GM23248 (cell line): ENCODE results near the gene GPRC6A. TPM values are rescaled to one million over a fixed set of nuclear protein-coding genes. Genes with fewer than 3 reads are reported as not detected.
"Not testable (repeated sequence)": the region's sequence is repeated elsewhere in the genome, so short reads cannot be mapped to it uniquely, and the experiment has no call there.

Source experiments
- DNase-seq: peaks from one replicate; pipeline ENCODE4 v3.0.0-alpha.2; 2015
- H2AFZ ChIP-seq: fragments of 200-600 bp; sonication (generic); 2 replicates; pipeline ENCODE4 v1.6.1; 2016; ENCODE audit warnings: antibody characterized with exemption
- H3F3A ChIP-seq: fragments of 200-600 bp; sonication (generic); 2 replicates; pipeline ENCODE4 v1.6.1; 2016; ENCODE audit warnings: mild to moderate bottlenecking, antibody characterized with exemption, mixed run types; ENCODE audit not compliant: insufficient read depth
- H3K27ac ChIP-seq: fragments of 200-600 bp; sonication (generic); 2 replicates; pipeline ENCODE4 v1.5.1; 2016; ENCODE audit warnings: mild to moderate bottlenecking
- H3K27me3 ChIP-seq: fragments of 200-600 bp; sonication (generic); replicated peaks from 2 replicates; pipeline ENCODE4 v1.6.1; 2016; ENCODE audit warnings: mild to moderate bottlenecking; ENCODE audit not compliant: insufficient read depth
- H3K36me3 ChIP-seq: fragments of 200-600 bp; sonication (generic); 2 replicates; pipeline ENCODE4 v1.6.1; 2016; ENCODE audit warnings: low read depth, mild to moderate bottlenecking
- H3K4me1 ChIP-seq: fragments of 200-600 bp; sonication (generic); 2 replicates; pipeline ENCODE4 v1.6.1; 2016; ENCODE audit warnings: mild to moderate bottlenecking; ENCODE audit not compliant: insufficient read depth
- H3K4me2 ChIP-seq: fragments of 200-600 bp; sonication (generic); one replicate; pipeline ENCODE4 v1.6.1; 2016; ENCODE audit warnings: mild to moderate bottlenecking; ENCODE audit not compliant: unreplicated experiment
- H3K4me3 ChIP-seq: fragments of 200-600 bp; sonication (generic); 2 replicates; pipeline ENCODE4 v1.5.1; 2016; ENCODE audit warnings: mild to moderate bottlenecking
- H3K79me2 ChIP-seq: fragments of 200-600 bp; sonication (generic); 2 replicates; pipeline ENCODE4 v1.6.1; 2016; ENCODE audit warnings: mild to moderate bottlenecking; ENCODE audit not compliant: insufficient read depth
- H3K9ac ChIP-seq: fragments of 200-600 bp; sonication (generic); 2 replicates; pipeline ENCODE4 v1.6.1; 2016; ENCODE audit warnings: mild to moderate bottlenecking
- H3K9me2 ChIP-seq: fragments of 200-600 bp; sonication (generic); 2 replicates; pipeline ENCODE4 v1.6.1; 2016; ENCODE audit warnings: mixed run types, mild to moderate bottlenecking, moderate library complexity; ENCODE audit not compliant: insufficient read depth
- H3K9me3 ChIP-seq: fragments of 200-600 bp; sonication (generic); one replicate; pipeline ENCODE4 v1.6.1; 2017; ENCODE audit warnings: low read depth
- H4K20me1 ChIP-seq: fragments of 200-600 bp; sonication (generic); 2 replicates; pipeline ENCODE4 v1.6.0; 2016; ENCODE audit not compliant: insufficient read depth
- EZH2 ChIP-seq: fragments of 200-600 bp; sonication (generic); IDR thresholded peaks from 2 replicates; pipeline ENCODE4 v1.6.1; 2018; ENCODE audit warnings: antibody characterized with exemption, mild to moderate bottlenecking; ENCODE audit not compliant: insufficient read depth, poor library complexity, severe bottlenecking
- EZH2phosphoT487 ChIP-seq: fragments of 200-600 bp; sonication (generic); IDR thresholded peaks from 2 replicates; pipeline ENCODE4 v1.6.1; 2018; ENCODE audit warnings: antibody characterized with exemption, moderate library complexity, mild to moderate bottlenecking, low read depth; ENCODE audit not compliant: insufficient read depth
- WGBS, 2 experiments: methylation state at CpG; one replicate each; pipeline ENCODE4 v1.1.6; 2015 to 2017; ENCODE audit warnings: low lambda C conversion rate in 2 of 2, low coverage in 1 of 2; ENCODE audit errors: missing lambda C conversion rate in 2 of 2; 5-methylcytosine and 5-hydroxymethylcytosine counted together
- in situ Hi-C: fragments of 300-500 bp; cut with MboI; formaldehyde crosslinking; loops from 2 replicates; pipeline ENCODE4 v1.15.0; 2020
- polyA plus RNA-seq: library from polyadenylated mRNA; unstranded; fragments of >200 nt; fragmentation: Nextera tagmentation; extraction: Ambion mirVana; gene quantifications from 2 replicates; pipeline ENCODE4 v1.2.1, GENCODE V29; 2016
- total RNA-seq: library from RNA; depleted of rRNA; stranded (reverse); fragments of >200 nt; shearing (Covaris generic); gene quantifications from 2 replicates; pipeline ENCODE4 v1.2.3, GENCODE V29; 2014

Gene GPRC6A
- total and polyA plus RNA-seq, 2 experiments from 2014 or later: not detected

DNA sequence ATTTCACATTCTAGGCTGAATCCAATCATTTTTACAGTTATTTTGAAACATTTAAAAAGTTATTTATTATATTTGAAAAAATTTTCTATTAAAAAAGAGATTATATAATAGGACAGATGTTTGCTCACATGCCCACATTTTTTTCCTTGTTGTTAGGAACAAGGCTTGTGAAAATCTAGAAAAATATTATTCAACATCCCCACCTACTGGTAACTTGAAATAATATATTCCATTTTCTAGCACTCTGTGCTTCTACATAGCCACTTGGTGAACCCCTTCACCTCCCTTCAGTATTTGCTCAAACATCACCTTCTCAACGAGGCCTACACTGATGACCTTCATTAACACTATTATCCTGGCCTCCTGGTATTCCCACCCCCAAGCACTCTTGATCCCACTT is 18.3 kb upstream of the GPRC6A start:
- no peak overlapping the region for H3K4me3 ChIP-seq
- H2AFZ ChIP-seq: no peak overlapping the region
- H3K27ac ChIP-seq: no peak overlapping the region
- no peak for TF ChIP-seq EZH2
- no peak for TF ChIP-seq EZH2phosphoT487
- H3K9me2 ChIP-seq: no peaks in the 10 kb centered on the region
- H4K20me1 ChIP-seq: no peaks in the 10 kb centered on the region
- in situ Hi-C loops: no loop called here
- DNase-seq: peak; percentile 64
- H3F3A ChIP-seq: no peaks in the 10 kb centered on the region
- 6 to 7% methylated on average over 1 of the region's 1 CpG for WGBS, 2 experiments
- no peaks in the 10 kb centered on the region for H3K9me3 ChIP-seq
- H3K36me3 ChIP-seq: no peaks in the 10 kb centered on the region
- no peak overlapping the region for H3K9ac ChIP-seq
- H3K79me2 ChIP-seq: no peaks in the 10 kb centered on the region
- no peaks in the 10 kb centered on the region for H3K27me3 ChIP-seq
- no peaks in the 10 kb centered on the region for H3K4me1 ChIP-seq
- H3K4me2 ChIP-seq: no peak overlapping the region

DNA sequence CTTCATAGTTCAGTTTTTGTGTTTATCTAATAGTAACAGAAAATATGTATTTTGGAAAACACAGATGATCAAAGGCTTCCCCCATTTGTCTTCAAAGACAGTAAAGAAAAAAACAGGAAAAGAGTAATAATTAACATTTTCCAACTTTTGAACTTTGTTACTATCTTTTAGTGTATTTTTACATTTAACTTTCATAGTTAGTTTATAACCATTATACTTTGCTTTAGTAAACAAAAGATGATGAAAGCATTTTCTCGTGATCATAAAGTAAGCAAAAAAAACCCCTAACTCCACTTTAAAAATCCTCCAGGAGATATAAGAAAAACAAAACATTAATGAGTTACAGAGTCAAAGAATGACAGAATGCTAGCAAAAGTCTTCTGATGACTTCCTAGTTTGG is 13.6 kb upstream of the GPRC6A start:
- Histone ChIP-seq H4K20me1 (no peaks in the 10 kb centered on the region), H3K27me3 (no peaks in the 10 kb centered on the region), H3K9ac (no peak overlapping the region), H3K27ac (no peak overlapping the region), H3F3A (no peaks in the 10 kb centered on the region), H3K4me3 (no peak overlapping the region), H3K4me2 (no peak overlapping the region), H2AFZ (no peak overlapping the region), H3K36me3 (no peaks in the 10 kb centered on the region), H3K9me3 (no peaks in the 10 kb centered on the region), H3K4me1 (no peaks in the 10 kb centered on the region), H3K9me2 (no peaks in the 10 kb centered on the region), H3K79me2 (no peaks in the 10 kb centered on the region)
- in situ Hi-C loops: no loop called here
- DNase-seq: no peak
- 61 to 73% methylated on average over 1 of the region's 1 CpG for WGBS, 2 experiments
- TF ChIP-seq EZH2: no peak
- no peak for TF ChIP-seq EZH2phosphoT487

DNA sequence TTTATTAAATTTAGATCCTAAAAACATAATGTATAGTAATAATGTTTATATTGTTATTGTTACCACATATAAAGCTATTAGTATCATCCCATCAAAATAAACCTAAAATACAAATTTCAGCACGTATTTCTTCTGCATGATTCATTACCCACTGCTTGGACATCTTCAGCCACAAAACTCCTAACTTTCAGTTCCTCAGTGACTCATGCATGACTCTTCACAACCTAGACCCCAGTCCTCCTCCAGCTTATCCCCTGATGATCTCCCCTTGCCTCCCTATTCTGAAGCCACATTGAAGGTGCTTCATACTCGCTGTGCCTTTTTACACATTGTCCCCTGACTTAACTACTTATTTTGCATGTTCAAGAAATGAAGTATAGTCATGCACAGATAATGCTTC is 11.2 kb upstream of the GPRC6A start:
- Histone ChIP-seq H4K20me1 (no peaks in the 10 kb centered on the region), H3K36me3 (no peaks in the 10 kb centered on the region), H3K9me3 (no peaks in the 10 kb centered on the region), H3K4me3 (no peak overlapping the region), H3K4me2 (no peak overlapping the region), H3K9ac (no peak overlapping the region), H2AFZ (no peak overlapping the region), H3K27ac (no peak overlapping the region), H3K79me2 (no peaks in the 10 kb centered on the region), H3F3A (no peaks in the 10 kb centered on the region), H3K4me1 (no peaks in the 10 kb centered on the region), H3K27me3 (no peaks in the 10 kb centered on the region; the same call in 1 of the 2 replicates), H3K9me2 (no peaks in the 10 kb centered on the region)
- DNase-seq: peak; percentile 53
- WGBS, 2 experiments: 1 to 2% methylated on average over 2 of the region's 2 CpGs
- in situ Hi-C loops: no loop called here
- TF ChIP-seq EZH2phosphoT487 (no peak), EZH2 (no peak)

DNA sequence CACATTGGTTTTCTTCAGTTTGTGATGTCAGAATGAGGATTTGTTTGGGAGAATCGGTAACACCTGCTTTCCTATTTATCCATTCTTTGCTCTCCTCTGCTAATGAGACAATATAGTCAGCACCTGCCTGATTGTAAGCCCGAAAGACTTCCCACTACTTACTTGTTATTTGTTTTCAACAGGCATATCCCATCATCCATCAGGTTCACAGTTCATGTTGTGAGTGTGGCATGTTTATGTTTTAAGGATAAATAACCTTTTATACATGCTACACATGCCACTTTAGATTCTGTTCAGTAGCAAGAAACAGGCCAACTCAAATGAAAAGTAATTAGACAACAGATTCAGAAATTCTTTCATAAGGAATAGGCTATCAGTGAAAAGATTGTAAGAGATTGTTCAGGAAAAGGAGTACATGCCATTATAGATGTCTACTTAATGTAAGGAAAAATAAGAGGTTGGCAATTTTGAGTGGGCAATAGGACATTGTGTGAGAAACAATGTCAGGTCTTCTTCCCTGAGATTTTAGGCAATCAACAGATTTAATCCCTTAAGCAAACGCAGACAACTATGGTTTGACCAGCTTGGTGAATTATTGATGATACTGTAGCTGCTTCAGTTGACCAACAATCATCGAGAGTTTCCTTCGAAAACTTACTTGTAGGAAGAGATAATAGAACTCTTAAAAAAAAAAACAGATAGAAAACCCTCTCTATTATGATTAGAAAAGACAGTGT is 7.9 kb upstream of the GPRC6A start:
- no peaks in the 10 kb centered on the region for H3F3A ChIP-seq
- DNase-seq: no peak
- no peaks in the 10 kb centered on the region for H3K9me3 ChIP-seq
- no peak overlapping the region for H3K9ac ChIP-seq
- H3K79me2 ChIP-seq: no peaks in the 10 kb centered on the region
- H4K20me1 ChIP-seq: no peaks in the 10 kb centered on the region
- no peak for TF ChIP-seq EZH2phosphoT487
- in situ Hi-C loops: no loop called here
- no peak overlapping the region for H3K4me2 ChIP-seq
- no peaks in the 10 kb centered on the region for H3K36me3 ChIP-seq
- WGBS, 2 experiments: 61 to 63% methylated on average over 5 of the region's 5 CpGs
- H3K4me1 ChIP-seq: no peaks in the 10 kb centered on the region
- no peak overlapping the region for H3K4me3 ChIP-seq
- no peak overlapping the region for H2AFZ ChIP-seq
- H3K9me2 ChIP-seq: no peaks in the 10 kb centered on the region
- H3K27me3 ChIP-seq: no peaks in the 10 kb centered on the region; the same call in 1 of the 2 replicates
- H3K27ac ChIP-seq: no peak overlapping the region

DNA sequence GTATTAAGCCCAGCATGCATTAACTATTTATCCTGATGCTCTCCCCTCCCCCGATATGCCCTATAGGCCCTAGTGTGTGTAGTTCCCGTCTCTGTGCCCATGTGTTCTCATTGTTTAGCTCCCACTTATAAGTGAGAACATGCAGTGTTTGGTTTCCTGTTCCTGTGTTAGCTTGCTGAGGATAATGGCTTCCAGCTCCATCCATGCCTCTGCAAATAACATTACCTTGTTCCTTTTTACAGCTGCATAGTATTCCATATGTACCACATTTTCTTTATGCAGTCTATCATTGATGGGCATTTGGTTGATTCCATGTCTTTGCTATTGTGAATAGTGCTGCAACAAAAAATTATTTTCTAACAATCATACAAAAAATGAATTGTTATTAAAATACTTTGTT is 5.6 kb upstream of the GPRC6A start:
- H2AFZ ChIP-seq, H3K4me3 ChIP-seq, H3K27me3 ChIP-seq, DNase-seq, H3K36me3 ChIP-seq, H3K27ac ChIP-seq, H3K4me2 ChIP-seq, H3K4me1 ChIP-seq, in situ Hi-C loops, H3K9ac ChIP-seq, H3F3A ChIP-seq, H3K79me2 ChIP-seq, H3K9me3 ChIP-seq, H4K20me1 ChIP-seq, H3K9me2 ChIP-seq: not testable (repeated sequence)
- 53 to 57% methylated on average over 2 of the region's 2 CpGs for WGBS, 2 experiments
